NOMO-1 treated with dmso at 0.1 percent for 144 hours (cell line): ENCODE data around the gene MAGEA4.
"Not testable (repeated sequence)": the region's sequence is repeated elsewhere in the genome, so short reads cannot be mapped to it uniquely, and the experiment has no call there.

Experiments
- DNase-seq: peaks from one replicate; lab custom pipeline; 2025; ENCODE audit not compliant: unreplicated experiment; lab: John Stamatoyannopoulos, UW

The MAGEA4 gene, protein sequence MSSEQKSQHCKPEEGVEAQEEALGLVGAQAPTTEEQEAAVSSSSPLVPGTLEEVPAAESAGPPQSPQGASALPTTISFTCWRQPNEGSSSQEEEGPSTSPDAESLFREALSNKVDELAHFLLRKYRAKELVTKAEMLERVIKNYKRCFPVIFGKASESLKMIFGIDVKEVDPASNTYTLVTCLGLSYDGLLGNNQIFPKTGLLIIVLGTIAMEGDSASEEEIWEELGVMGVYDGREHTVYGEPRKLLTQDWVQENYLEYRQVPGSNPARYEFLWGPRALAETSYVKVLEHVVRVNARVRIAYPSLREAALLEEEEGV

DNA sequence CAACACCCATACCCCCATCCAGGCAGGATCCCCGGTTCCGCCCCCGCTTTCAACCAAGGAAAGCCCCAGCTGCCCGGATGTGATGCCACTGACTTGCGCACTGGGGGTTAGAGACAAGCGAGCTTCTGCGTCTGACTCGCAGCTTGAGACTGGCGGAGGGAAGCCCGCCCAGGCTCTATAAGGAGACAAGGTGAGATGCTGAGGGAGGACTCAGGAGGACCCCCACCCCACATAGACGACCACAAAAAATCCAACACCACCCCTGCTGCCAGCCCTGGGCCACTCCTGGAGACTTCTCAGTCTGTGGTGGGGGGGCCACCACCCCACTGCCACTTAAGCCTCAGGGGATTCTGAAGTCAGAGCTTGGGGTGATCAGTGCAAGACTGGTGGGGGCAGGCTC is at the start of gene MAGEA4:
Gene MAGEA4, plus strand, starts transcription at position 110 of the 400 bp plus-strand sequence. CDS start 10,776 bp downstream, outside the sequence.
- no peak for DNase-seq

DNA sequence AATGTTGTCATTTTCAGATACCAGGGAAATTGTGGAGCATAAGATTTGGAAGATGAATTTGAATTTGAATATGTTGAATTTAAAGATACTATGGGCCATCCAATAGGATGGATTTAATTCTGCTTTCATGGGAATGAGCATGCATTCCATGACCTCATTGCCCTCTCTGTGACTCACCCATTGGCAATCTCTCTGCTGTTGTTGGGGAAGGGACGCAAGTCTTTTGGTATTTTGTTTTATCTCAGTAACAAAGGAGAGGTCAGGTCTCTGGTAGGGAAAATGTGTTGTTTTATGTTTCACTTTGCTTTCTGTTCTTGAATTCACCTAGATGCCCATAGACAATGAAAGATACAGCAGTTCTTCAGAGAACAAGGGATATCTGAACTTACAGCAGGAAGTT is 42.1 kb upstream of the MAGEA4 start:
- no peak for DNase-seq

DNA sequence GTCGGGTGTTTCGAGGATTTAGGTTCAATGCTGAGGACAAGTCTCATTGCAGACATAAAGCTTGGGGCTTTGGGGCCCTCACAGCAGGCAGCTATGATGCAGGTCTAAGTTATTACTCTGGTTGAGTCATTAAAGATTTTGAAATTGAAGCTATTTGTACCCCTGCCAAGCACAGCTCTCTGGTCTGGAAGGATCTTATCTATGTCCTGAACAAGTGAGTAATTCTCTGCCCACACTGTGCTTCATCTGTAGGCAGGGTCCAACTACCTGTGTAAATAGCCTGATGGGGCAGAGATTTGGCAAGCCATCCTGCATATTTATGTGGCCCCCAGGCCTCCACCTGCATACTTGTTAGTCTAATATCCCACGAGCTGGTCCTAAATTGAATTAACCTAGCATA is 41.4 kb upstream of the MAGEA4 start:
- no peak for DNase-seq

DNA sequence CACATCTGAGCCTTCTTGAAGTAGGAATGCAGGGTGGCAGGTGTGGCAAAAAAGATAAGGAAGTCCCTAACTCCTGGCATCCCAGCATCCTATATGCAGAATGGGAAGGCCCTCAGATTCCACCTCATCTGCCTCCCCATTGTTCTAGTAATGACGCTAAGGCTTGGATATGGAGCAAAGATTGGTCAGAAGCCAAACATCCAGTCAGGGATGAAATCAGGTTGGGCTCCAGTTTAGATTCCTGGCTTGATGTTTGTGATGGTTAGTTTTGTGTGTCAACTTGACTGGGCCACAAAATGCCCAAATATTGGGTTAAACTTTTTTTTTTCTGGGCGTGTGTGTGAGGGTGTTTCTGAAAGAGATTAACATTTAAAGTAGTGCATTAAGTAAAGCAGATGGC is 39.6 kb upstream of the MAGEA4 start:
- no peak for DNase-seq

DNA sequence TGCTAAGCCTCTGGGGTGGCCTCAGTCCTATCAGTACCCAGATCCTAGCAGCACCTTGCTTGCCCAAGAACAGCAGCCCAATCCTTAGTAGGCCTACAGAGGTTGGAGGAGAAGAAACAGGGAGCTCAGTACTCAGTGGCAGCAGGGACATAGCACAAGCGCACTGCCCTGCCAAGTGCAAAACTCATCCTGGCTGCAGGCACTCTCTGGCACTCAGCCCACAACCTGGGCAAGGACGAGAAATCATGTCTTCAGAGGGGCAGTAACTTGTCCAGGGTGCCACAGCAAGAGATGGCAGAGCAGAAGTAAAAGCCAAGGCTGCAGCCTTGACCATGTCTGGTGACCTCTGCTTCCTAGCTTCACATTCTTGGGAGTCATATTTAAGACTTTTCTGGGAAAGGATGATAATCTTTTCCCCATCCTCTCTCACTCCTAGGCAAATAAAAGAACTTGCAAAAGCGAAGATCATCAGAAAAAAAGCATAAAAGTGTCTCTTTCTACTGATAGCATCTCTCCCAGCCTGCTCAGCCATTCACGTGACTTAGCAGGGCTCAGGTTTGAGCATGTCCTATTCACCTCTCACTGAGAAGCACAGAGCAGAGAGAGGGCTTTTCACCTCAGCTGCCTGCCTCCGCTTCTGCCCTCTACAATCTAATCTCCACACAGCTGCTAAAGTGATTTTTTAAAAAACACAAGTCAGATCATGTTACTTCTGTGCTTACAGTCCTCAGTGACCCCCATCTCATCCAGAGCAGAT is 37.2 kb upstream of the MAGEA4 start:
- DNase-seq, result no peak

DNA sequence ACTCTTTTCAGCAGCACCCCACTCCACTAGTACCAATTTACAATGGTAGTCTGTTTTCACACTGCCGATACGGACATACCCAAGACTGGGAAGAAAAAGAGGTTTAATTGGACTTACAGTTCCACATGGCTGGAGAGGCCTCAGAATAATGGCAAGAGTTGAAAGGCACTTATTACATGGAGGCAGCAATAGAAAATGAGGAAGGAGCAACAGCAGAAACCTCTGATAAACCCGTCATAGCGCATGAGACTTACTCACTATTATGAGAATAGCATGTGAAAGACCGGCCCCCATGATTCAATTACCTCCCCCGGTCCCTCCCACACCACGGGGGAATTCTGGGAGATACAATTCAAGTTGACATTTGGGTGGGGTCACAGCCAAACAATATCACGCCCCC is 34.1 kb upstream of the MAGEA4 start:
- no peak for DNase-seq

DNA sequence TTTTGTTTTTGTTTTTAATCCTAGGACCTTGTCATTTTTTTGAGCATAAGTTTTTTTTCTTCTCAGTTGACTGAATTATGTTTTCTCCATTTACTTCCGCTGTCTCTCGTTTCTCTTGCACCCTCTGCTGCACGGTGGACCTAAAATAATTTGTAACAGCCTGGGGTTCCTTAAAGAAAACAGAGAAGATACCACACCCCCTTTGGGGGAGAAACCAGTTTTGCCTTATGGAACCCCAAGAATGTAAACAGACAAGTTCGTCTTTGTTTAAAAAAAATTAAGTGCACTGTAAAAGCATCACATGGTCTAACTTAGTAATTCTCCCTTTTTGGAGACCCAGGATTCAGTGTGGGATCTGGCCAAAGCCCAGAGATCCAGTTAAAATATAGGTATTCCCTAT is 32.8 kb upstream of the MAGEA4 start:
- no peak for DNase-seq

DNA sequence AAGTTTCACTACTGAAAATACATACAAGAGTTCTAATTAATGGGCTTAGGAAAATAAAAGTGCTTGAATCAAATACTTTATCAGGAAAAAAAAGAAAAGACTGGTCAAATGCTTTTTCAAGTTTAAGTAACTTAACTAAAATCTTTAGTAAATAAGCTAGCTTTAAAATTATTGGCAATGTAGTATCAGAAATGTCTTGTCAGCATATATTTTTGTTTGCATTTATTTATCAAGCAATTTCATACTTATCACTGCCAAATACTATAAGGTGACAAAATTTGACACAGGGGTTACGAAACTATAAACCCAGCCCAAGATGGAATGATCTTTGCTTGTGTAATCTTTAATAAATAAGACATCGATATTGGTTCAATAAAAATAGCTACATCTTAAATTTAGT is 31.8 kb upstream of the MAGEA4 start:
- DNase-seq, result no peak

DNA sequence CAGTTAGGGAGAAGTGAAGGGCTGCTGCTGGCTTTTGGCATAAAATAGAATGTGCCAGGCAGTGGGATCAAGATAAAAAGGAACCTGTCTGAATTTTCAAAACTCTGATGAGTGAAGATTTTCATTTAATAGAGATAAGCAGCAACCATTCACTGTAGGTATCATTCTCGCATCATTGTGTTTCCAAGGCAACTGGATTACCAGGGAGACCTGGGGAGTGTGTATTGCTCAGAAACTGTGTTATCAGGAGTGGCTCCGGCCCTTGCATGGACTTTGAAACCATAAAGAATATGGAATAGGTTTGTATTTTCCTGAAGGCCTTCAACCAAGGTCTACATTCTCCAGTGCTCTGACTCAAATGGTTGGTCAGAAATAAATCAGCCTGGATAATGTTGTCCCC is 23.3 kb upstream of the MAGEA4 start:
- no peak for DNase-seq

DNA sequence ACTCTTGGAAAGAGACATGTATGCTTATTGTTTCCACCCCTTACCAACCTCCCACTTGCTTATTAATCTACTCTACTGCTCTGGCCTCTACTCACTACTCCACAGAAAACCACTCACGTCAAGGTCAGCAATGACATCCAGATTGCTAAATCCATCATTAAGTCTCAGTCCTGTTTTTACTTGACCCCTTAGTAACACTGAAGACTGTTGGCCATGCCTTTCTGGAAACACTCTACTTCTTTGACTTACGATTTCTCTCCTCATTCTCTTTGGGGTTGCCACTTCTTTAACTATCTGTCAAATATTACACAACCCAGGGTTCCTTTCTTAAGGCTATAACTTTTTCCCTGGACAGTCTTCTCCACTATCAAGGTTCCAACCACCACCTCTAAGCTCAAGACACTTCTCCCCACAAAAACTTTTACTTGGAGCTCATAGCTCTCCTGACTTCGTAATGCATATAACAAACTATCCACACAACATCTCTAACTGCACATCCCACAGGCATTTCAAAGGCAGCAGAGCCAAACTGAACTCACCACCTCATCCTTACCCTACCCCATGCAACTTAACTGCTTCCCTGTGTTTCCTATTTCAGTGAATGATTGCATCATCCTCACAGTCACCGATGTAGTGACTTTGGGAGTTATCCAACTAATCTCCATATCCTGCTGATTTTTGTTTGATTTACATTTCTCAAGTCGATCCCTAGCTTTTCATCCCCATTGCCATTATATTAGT is 15.8 kb upstream of the MAGEA4 start:
- DNase-seq, result no peak

DNA sequence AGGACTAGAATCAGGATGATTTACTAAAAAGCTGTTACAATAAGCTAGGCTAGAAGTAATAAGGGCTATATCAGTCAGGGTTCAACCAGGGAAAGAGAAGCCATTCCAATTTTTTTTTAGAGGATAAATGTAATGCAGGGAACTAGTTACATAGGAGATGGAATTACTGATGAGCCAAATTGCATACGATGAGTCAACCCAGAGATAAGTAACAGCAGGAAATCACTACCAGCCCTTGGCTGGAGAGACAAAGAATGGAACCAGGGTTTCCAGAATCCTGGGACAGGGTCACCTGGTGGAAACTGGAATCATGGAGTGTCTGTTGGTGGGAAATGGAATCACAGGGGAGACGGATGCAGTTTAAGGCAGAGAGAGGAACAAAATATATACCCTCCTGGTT is 13.1 kb upstream of the MAGEA4 start:
- no peak for DNase-seq

DNA sequence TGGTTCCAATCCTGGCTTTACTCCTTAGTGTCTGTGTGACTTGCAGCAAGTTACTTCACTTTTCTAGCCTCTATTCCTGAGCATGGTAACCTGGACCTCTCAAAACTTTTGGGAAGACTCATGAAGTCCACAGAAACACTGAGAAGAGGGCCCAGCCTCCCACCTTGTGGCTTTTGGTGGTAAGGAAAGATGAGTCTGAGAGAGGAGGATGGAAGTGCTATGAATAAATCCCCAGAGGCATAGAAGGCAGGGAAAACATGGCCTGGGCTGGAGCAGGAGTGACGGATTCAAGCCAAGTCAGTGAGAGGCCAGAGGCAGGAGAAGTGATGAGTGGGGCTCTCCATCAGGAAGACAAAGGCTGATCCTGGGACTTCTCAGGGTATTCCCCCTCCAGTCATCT is 10.9 kb upstream of the MAGEA4 start:
- DNase-seq, result no peak

DNA sequence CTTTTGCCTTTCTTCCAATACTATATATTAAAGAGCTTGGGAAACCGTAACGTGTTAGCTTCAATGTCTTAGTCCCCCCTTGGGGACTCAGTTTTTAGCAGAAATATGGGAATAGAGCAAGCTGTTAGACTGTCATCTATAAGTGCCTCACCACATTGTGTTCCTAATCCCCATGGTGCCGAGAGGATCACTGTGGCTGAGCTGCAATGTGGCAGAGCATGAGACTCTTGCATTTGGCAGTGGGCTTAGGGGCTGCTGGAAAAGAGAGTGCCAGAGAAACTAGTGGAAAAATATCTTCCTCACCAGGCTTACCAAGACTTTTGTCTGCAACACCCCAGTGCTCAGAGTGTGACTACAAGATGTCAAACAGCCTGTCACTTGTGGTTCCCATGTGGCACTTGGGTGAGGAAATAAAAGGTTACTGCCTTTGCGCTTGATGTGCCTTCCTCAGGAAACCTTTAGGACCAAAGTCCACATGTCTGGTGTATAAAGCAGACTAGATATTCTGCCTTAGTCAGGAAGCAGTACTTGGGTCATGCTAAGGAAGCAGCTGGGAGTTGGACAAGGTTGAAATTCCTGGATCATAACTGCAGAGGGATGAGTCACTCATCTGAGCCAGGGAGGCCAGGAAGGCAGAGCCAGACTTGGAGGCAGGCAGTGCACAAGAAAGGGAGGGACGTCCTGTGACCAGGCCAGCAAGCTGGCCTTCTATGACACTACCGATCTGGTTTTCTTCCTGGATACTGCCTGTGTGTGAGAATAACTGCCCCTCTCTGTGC is 9.7 kb upstream of the MAGEA4 start:
- DNase-seq, result no peak

DNA sequence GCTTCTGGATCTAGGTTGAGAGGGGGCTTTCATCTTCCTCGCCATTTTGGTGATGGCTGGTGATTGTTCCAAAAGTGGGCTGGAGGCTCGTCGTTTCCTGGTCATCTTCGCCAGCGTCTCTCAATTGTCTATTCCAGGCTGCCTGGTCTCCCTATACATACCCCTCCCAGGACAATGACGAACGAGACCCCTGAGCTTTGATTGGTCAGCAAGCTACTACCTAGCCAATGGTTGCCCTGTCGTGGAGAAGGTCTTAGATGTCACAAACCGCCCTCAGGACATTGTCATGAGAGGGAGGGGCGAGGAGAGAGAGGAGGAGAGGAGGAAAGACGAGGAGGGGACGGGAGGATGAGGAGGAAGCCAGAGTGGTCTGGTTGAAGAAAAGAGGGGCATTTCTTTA is 7.7 kb upstream of the MAGEA4 start:
- DNase-seq, result no peak

DNA sequence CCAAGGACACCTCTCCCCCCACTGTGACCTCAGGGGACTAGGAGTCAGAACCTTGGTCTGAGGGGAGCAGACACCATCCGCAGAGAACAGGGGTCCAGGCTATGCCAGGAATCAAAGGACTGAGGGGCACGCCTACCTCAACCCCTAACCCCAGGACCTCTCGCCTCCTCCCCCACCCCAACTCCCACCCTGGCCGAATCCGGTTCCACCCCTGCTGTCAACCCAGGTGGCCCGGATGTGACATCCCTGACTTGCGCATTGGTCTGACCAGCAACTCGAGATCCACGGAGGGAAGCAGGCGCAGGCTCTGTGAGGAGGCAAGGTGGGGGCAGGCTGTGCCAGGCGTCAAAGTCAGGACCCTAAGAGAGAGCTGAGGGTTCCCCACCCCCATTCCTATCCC is 468 bp upstream of the MAGEA4 start:
- DNase-seq, result no peak

DNA sequence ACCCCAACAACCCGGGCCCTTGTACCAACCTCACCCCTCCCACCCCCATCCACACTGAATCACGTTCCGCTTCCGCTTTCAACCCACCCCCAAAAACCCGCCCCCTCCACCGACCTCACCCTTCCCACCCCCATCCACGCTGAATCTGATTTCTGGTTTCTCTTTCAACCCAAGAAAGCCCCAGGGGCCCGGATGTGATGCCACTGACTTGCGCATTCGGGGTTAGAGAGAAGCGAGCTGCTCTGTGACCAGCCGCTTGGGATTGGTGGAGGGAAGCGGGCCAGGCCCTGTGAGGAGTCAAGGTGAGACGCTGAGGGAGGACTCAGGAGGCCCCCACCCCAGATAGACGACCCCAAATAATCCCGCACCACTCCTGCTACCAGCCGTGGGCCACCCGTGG is 6.0 kb downstream of the MAGEA4 start:
- not testable (repeated sequence) for DNase-seq

DNA sequence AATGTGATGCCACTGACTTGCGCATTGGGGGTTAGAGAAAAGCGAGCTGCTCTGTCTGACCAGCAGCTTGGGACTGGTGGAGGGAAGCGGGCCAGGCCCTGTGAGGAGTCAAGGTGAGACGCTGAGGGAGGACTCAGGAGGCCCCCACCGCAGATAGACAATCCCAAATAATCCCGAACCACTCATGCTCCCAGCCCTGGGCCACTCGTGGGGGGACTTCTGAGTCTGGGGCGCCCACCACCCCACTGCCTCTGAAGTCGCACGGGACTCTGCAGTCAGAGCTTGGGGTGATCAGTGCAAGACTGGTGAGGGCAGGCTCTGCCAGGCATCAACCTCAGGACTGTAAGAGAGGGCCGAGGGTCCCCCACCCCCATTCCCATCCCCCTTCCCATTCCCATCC is 6.9 kb downstream of the MAGEA4 start:
- DNase-seq, result no peak

DNA sequence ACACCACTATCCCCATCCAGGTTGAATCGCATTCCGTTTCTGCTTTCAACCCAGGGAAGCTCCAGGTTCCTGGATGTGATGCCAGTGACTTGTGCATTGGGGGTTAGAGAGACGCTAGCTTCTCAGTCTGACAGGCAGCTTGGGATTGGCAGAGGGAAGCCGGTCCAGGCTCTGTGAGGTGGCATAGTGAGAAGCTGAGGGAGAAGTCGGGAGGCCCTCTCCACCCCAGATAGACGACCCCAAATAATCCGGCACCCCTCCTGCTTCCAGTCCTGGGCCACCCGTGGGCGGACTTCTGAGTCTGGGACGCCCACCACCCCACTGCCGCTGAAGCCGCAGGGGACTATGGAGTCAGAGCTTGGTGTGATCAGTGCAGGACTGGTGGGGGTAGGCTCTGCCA is 7.4 kb downstream of the MAGEA4 start:
- DNase-seq, result no peak

DNA sequence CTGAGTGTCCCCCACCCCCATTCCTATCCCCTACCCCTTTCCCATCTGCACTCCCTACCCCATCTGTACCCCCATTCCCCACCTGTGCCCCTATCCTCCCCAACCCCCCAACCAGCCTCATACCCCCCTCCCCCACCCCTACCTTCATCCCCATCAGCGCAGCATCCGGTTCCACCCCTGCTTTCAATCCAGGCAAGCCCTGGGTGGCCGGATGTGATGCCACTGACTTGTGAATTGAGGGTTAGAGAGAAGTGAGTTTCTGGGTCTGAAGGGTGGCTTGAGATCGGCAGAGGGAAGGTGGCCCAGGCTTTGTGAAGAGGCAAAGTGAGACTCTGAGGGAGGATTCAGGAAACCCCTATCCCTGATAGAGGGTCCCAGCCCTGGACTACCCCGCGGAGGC is 7.8 kb downstream of the MAGEA4 start:
- DNase-seq, result no peak

DNA sequence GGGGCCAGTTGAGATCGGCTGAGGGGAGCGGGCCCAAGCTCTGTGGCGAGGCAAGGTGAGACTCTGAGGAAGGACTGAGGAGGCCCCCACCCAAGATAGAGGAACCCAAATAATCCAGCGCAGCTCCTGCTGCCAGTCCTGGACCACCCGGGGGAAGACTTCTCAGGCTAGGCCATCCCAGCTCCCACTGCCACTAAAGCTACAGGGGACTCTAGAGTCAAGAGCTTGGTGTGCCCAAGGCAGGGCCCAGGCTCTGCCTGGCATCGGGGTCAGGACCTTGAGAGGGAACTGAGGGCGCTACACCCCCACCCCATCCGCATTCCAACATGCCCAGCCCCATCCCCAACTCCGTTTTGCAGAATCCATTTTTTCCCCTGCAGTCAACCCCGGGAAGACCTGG is 8.6 kb downstream of the MAGEA4 start:
- DNase-seq, result no peak

DNA sequence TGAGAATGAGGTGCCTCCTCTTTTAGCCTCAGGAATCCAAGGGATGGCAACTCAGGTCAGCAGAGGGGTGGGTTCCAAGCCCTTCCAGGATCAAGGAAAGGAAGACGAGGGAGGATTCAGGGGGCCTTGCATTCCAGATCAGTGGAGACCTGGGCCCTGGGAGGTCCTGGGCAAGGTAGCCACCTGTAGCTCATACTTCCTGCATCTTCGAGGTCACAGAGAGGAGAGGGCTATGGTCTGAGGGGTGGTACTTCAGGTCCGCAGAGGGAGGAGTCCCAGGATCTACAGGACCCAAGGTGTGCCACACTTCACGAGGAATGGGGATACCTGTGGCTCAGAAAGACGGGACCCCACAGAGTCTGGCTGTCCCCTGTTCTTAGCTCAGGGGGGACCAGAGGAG is 9.2 kb downstream of the MAGEA4 start:
- DNase-seq, result no peak
